Hepatocyte (in vitro differentiated cells): Measurements from ENCODE around the gene NT5DC1. TPM values are rescaled to one million over a fixed set of nuclear protein-coding genes. Genes with fewer than 3 reads are reported as not detected.

Source experiments
- DNase-seq: peaks from one replicate; pipeline ENCODE4 v3.0.0-alpha.2; 2016; ENCODE audit warnings: low spot score
- H2AFZ ChIP-seq: fragments of 200-600 bp; sonication (generic); 2 replicates; pipeline ENCODE4 v1.6.0; 2016; ENCODE audit warnings: antibody characterized with exemption, mild to moderate bottlenecking
- H3K27ac ChIP-seq: fragments of 200-600 bp; sonication (generic); 2 replicates; pipeline ENCODE4 v1.5.1; 2016; ENCODE audit warnings: mild to moderate bottlenecking
- H3K27me3 ChIP-seq: fragments of 200-600 bp; sonication (generic); 2 replicates; pipeline ENCODE4 v1.6.1; 2016
- H3K36me3 ChIP-seq: fragments of 200-600 bp; sonication (generic); replicated peaks from 2 replicates; pipeline ENCODE4 v1.5.1; 2016; ENCODE audit warnings: low read depth; ENCODE audit not compliant: insufficient read depth
- H3K4me1 ChIP-seq: fragments of 200-600 bp; sonication (generic); 2 replicates; pipeline ENCODE4 v1.5.1; 2016; ENCODE audit warnings: mild to moderate bottlenecking, moderate library complexity; ENCODE audit not compliant: insufficient read depth
- H3K4me2 ChIP-seq: fragments of 200-600 bp; sonication (generic); 2 replicates; pipeline ENCODE4 v1.6.0; 2016
- H3K4me3 ChIP-seq: fragments of 200-600 bp; sonication (generic); 2 replicates; pipeline ENCODE4 v1.5.1; 2016; ENCODE audit warnings: mild to moderate bottlenecking
- H3K79me2 ChIP-seq: fragments of 200-600 bp; sonication (generic); 2 replicates; pipeline ENCODE4 v1.6.0; 2017; ENCODE audit warnings: mild to moderate bottlenecking
- H3K9me2 ChIP-seq: fragments of 200-600 bp; sonication (generic); replicated peaks from 2 replicates; pipeline ENCODE4 v1.6.0; 2017; ENCODE audit warnings: mild to moderate bottlenecking; ENCODE audit not compliant: insufficient read depth
- H3K9me3 ChIP-seq: fragments of 200-600 bp; sonication (generic); 2 replicates; pipeline ENCODE4 v1.5.1; 2016; ENCODE audit warnings: low read depth, mild to moderate bottlenecking
- H4K20me1 ChIP-seq: fragments of 200-600 bp; sonication (generic); 2 replicates; pipeline ENCODE4 v1.6.0; 2016; ENCODE audit warnings: mild to moderate bottlenecking; ENCODE audit not compliant: insufficient read depth, poor library complexity, severe bottlenecking
- CTCF ChIP-seq: fragments of 200-600 bp; sonication (generic); IDR thresholded peaks from 2 replicates; pipeline ENCODE4 v1.5.1; 2016; ENCODE audit warnings: antibody characterized with exemption, mild to moderate bottlenecking; ENCODE audit not compliant: poor library complexity
- EZH2 ChIP-seq: fragments of 200-600 bp; sonication (generic); IDR thresholded peaks from 2 replicates; pipeline ENCODE4 v1.6.1; 2016; ENCODE audit warnings: antibody characterized with exemption, mild to moderate bottlenecking, borderline replicate concordance
- EZH2phosphoT487 ChIP-seq: fragments of 200-600 bp; sonication (generic); IDR thresholded peaks from one replicate; pipeline ENCODE4 v1.6.1; 2018; ENCODE audit warnings: antibody characterized with exemption, mild to moderate bottlenecking, low read depth, moderate library complexity; ENCODE audit not compliant: unreplicated experiment, severe bottlenecking
- WGBS: methylation state at CpG from one replicate; pipeline ENCODE4 v1.1.6; 2016; ENCODE audit warnings: low lambda C conversion rate; ENCODE audit errors: missing lambda C conversion rate; 5-methylcytosine and 5-hydroxymethylcytosine counted together
- polyA plus RNA-seq: library from polyadenylated mRNA; unstranded; fragments of >200 nt; fragmentation: Nextera tagmentation; extraction: Ambion mirVana; gene quantifications from 2 replicates; pipeline ENCODE4 v1.2.1, GENCODE V29; 2016
- total RNA-seq: library from RNA; depleted of rRNA; stranded (reverse); fragments of >200 nt; gene quantifications from 2 replicates; pipeline ENCODE4 v1.2.3, GENCODE V29; 2014

Gene NT5DC1
- total and polyA plus RNA-seq, 2 experiments from 2014 or later, result 11.4 to 27.8 TPM

- no peaks in the 10 kb centered on the region for H4K20me1 ChIP-seq
- H3K4me1 ChIP-seq, result no peaks in the 10 kb centered on the region
- no peaks in the 10 kb centered on the region for H3K36me3 ChIP-seq
- no peak for DNase-seq
- no peak overlapping the region for H2AFZ ChIP-seq
- H3K9me3 ChIP-seq, result no peaks in the 10 kb centered on the region
- no peak for TF ChIP-seq CTCF
- TF ChIP-seq EZH2phosphoT487, result no peak
- TF ChIP-seq EZH2, result no peak
- 85% methylated on average over 2 of the region's 2 CpGs for WGBS
- no peak overlapping the region for H3K27ac ChIP-seq
- H3K79me2 ChIP-seq, result no peaks in the 10 kb centered on the region
- H3K9me2 ChIP-seq, result no peaks in the 10 kb centered on the region
- H3K4me2 ChIP-seq, result no peak overlapping the region
- H3K4me3 ChIP-seq, result no peak overlapping the region
- no peaks in the 10 kb centered on the region for H3K27me3 ChIP-seq
Measured at GRCh38 chr6:116169880-116170279, 69.2 kb downstream of the NT5DC1 start.

GRCh38 chr6:116170358-116171057 is 69.9 kb downstream of the NT5DC1 start:
- Histone ChIP-seq H3K4me2 (no peak overlapping the region), H4K20me1 (no peaks in the 10 kb centered on the region)
- 85% methylated on average over 5 of the region's 5 CpGs for WGBS

GRCh38 chr6:116173928-116174327 is 73.3 kb downstream of the NT5DC1 start:
- H3K27me3 ChIP-seq, result no peaks in the 10 kb centered on the region
- H3K4me1 ChIP-seq, result no peaks in the 10 kb centered on the region
- no peaks in the 10 kb centered on the region for H3K79me2 ChIP-seq
- H3K4me2 ChIP-seq, result no peak overlapping the region
- no peak for TF ChIP-seq EZH2phosphoT487
- TF ChIP-seq CTCF, result no peak
- no peak for TF ChIP-seq EZH2
- H3K9me2 ChIP-seq, result no peaks in the 10 kb centered on the region
- H3K9me3 ChIP-seq, result peaks cover 7% of the 10 kb centered on the region
- no peak overlapping the region for H3K27ac ChIP-seq
- 65% methylated on average over 3 of the region's 3 CpGs for WGBS
- no peak overlapping the region for H3K4me3 ChIP-seq
- no peaks in the 10 kb centered on the region for H4K20me1 ChIP-seq
- H3K36me3 ChIP-seq, result no peaks in the 10 kb centered on the region
- H2AFZ ChIP-seq, result no peak overlapping the region
- no peak for DNase-seq

More at GRCh38 chr6:116170358-116171057, 69.9 kb downstream of the NT5DC1 start:
- Histone ChIP-seq H2AFZ (no peak overlapping the region), H3K4me1 (no peaks in the 10 kb centered on the region), H3K27ac (no peak overlapping the region), H3K4me3 (no peak overlapping the region), H3K9me2 (no peaks in the 10 kb centered on the region), H3K27me3 (no peaks in the 10 kb centered on the region), H3K79me2 (no peaks in the 10 kb centered on the region), H3K9me3 (peaks cover 4% of the 10 kb centered on the region), H3K36me3 (no peaks in the 10 kb centered on the region)
- DNase-seq, result no peak
- TF ChIP-seq EZH2, result no peak
- TF ChIP-seq EZH2phosphoT487, result no peak
- no peak for TF ChIP-seq CTCF
